PC-9 (cell line): ENCODE measurements around the gene NR1H4. TPM values are rescaled to one million over a fixed set of nuclear protein-coding genes. Genes with fewer than 3 reads are reported as not detected.

Experiments used
- BruUV-seq: library from RNA; stranded (reverse); fragments of 400-500 nt; replicated peaks from 2 replicates; lab custom pipeline; 2021; lab: Mats Ljungman, UMichigan
- CTCF ChIA-PET: fragments of 300-600 bp; sonication (Branson Sonifier 250); formaldehyde crosslinking; loops from one replicate; lab custom pipeline; 2022; ENCODE audit warnings: antibody characterized with exemption; lab: Charles Lee
- POLR2A ChIA-PET: fragments of 300-600 bp; sonication (Branson Sonifier 250); formaldehyde crosslinking; loops from one replicate; lab custom pipeline; 2022; ENCODE audit warnings: antibody characterized with exemption; ENCODE audit not compliant: unreplicated experiment; lab: Charles Lee
- DNase-seq, 2 experiments: peaks; one replicate each; pipeline versions ENCODE4 v3.0.0 to v3.0.0-alpha.2; 2015 to 2022; ENCODE audit warnings: mixed read lengths in 1 of 2
- H2AFZ ChIP-seq: fragments of 200-600 bp; sonication (generic); 2 replicates; pipeline ENCODE4 v1.8.1; 2017; ENCODE audit warnings: antibody characterized with exemption
- H3F3A ChIP-seq: fragments of 200-600 bp; sonication (generic); 2 replicates; pipeline ENCODE4 v1.8.1; 2017; ENCODE audit warnings: antibody characterized with exemption, mild to moderate bottlenecking, low read depth; ENCODE audit not compliant: insufficient read depth
- H3K27ac ChIP-seq: fragments of 200-600 bp; sonication (generic); 2 replicates; pipeline ENCODE4 v1.6.1; 2016; ENCODE audit warnings: mixed run types
- H3K27me3 ChIP-seq: fragments of 200-600 bp; sonication (generic); 2 replicates; pipeline ENCODE4 v1.6.1; 2016; ENCODE audit warnings: low read depth, mixed run types; ENCODE audit not compliant: insufficient read depth
- H3K36me3 ChIP-seq: fragments of 200-600 bp; sonication (generic); 2 replicates; pipeline ENCODE4 v1.6.1; 2016; ENCODE audit warnings: low read depth, mixed run types
- H3K4me1 ChIP-seq: fragments of 200-600 bp; sonication (generic); replicated peaks from 2 replicates; pipeline ENCODE4 v1.6.1; 2016; ENCODE audit warnings: mixed run types; ENCODE audit not compliant: insufficient read depth
- H3K4me2 ChIP-seq: fragments of 200-600 bp; sonication (generic); 2 replicates; pipeline ENCODE4 v1.6.1; 2017; ENCODE audit warnings: mixed run types
- H3K4me3 ChIP-seq: fragments of 200-600 bp; sonication (generic); 2 replicates; pipeline ENCODE4 v1.6.1; 2016; ENCODE audit warnings: mixed run types
- H3K79me2 ChIP-seq: fragments of 200-600 bp; sonication (generic); 2 replicates; pipeline ENCODE4 v1.6.1; 2017; ENCODE audit warnings: low read depth, mixed run types
- H3K9me2 ChIP-seq: fragments of 200-600 bp; sonication (generic); 2 replicates; pipeline ENCODE4 v1.8.1; 2017; ENCODE audit warnings: mild to moderate bottlenecking; ENCODE audit not compliant: insufficient read depth
- H3K9me3 ChIP-seq: fragments of 200-600 bp; sonication (generic); 2 replicates; pipeline ENCODE4 v1.8.1; 2016; ENCODE audit warnings: low read depth; ENCODE audit not compliant: insufficient read depth
- H4K20me1 ChIP-seq: fragments of 200-600 bp; sonication (generic); 2 replicates; pipeline ENCODE4 v1.8.1; 2017; ENCODE audit not compliant: insufficient read depth
- EZH2 ChIP-seq: fragments of 200-600 bp; sonication (generic); IDR thresholded peaks from 2 replicates; pipeline ENCODE4 v1.8.0; 2017; ENCODE audit warnings: antibody characterized with exemption, low read depth
- intact Hi-C: fragments of 100-400 bp; cut with micrococcal nuclease; formaldehyde crosslinking; loops from one replicate; pipeline ENCODE4 v1.10.0; 2022; ENCODE audit not compliant: unreplicated experiment
- total RNA-seq: library from RNA; stranded (reverse); gene quantifications from 2 replicates; pipeline ENCODE4 v1.2.3, GENCODE V29; 2021
- TF ChIP-seq, protein P1 (sequence below): fragments of 200-600 bp; sonication (generic); conservative IDR thresholded peaks from 2 replicates; pipeline ENCODE4 v1.6.1; 2017; ENCODE audit warnings: mixed run types, antibody characterized with exemption, mild to moderate bottlenecking, moderate library complexity

NR1H4 gene
- total RNA-seq, 1 experiment from 2014 or later, result not detected

DNA sequence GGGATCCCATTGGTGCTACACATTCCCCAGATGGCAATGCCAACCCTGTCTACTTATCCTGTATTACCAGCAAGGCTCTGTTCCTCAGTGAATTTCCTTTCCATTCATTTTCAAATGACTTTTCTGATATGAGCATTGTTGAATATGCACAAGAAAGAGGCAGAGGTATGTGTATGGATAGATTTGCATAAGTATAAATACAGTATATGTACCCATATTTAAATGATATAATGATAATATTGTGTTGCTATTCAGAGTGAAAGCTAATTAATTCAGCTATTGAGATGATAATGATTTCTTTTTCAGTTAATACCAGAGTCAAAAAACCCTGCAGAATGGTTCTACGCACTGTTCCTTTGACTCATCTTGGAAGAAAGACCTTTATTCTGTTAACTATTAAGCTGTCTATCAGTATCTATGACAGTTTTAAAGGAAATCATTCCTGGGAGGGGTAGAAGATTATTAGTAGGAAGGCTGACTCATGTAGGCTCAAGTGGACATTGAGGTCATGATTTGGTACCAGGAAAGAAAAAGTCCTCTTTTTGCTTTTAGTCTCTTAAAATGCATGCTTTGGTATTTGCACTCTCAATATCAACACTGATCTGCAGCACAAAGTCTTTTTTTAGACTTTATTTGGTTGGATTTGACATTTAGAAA, 54.9 kb downstream of the NR1H4 start:
- Histone ChIP-seq H3F3A (no peaks in the 10 kb centered on the region), H3K27me3 (peaks cover 48% of the 10 kb centered on the region), H2AFZ (no peak overlapping the region), H3K36me3 (no peaks in the 10 kb centered on the region), H3K9me2 (no peaks in the 10 kb centered on the region), H3K4me3 (no peak overlapping the region), H3K27ac (no peak overlapping the region), H3K79me2 (no peaks in the 10 kb centered on the region), H3K9me3 (no peaks in the 10 kb centered on the region), H3K4me2 (no peak overlapping the region), H4K20me1 (no peaks in the 10 kb centered on the region), H3K4me1 (no peaks in the 10 kb centered on the region)
- POLR2A ChIA-PET, result no interaction called here
- DNase-seq, result no peak
- TF ChIP-seq, protein P1, sequence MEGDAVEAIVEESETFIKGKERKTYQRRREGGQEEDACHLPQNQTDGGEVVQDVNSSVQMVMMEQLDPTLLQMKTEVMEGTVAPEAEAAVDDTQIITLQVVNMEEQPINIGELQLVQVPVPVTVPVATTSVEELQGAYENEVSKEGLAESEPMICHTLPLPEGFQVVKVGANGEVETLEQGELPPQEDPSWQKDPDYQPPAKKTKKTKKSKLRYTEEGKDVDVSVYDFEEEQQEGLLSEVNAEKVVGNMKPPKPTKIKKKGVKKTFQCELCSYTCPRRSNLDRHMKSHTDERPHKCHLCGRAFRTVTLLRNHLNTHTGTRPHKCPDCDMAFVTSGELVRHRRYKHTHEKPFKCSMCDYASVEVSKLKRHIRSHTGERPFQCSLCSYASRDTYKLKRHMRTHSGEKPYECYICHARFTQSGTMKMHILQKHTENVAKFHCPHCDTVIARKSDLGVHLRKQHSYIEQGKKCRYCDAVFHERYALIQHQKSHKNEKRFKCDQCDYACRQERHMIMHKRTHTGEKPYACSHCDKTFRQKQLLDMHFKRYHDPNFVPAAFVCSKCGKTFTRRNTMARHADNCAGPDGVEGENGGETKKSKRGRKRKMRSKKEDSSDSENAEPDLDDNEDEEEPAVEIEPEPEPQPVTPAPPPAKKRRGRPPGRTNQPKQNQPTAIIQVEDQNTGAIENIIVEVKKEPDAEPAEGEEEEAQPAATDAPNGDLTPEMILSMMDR, result no peak
- TF ChIP-seq EZH2, result no peak
- no TSS peak for BruUV-seq
- intact Hi-C loops, result no loop called here
- CTCF ChIA-PET, result no interaction called here

DNA sequence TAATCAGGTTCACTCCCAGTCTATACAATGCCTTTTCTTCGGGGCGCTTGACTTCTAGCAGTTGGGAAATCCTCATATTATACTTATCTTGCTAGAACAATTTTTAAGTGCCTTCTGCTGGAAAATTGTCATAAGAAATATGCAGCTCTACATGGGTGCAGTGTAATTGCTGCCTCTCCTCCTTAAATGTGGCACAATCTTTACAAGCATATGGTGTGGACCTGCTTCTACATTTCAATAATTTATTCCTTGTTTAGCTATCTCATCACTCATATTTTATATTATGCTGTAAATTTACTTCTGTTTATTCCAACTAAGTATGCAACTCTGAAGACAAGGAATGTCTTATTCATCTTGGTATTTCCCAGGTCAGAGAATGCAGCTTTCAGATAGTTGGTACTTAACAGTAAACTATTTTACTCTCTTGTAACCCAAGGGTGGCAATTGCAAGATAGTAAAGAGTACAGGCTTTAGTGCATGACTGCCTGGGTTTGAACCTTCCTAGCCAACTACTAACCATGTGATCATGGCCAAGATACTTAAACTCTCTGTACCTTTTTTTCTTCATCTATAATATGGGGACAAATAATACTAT, 56.2 kb downstream of the NR1H4 start:
- CTCF ChIA-PET, result no interaction called here

DNA sequence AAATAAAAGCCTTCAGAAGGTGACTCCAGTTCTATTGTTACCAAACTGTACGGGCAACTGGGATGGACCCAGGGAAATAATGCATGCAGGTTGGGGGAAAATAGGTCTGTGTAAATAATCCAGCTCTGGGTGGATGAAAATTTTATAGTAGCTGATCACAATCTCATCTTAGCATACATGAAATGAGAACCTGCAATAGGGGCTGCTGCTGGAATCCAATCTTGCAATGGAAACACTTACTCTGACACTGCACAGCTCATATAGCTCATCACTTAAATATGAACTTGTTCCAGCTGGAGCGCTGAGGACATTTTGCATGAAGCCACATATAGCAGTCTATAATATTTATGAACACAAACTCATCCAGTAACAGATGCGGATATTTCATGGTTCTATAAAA, 59.7 kb downstream of the NR1H4 start:
- no peaks in the 10 kb centered on the region for H3K79me2 ChIP-seq
- CTCF ChIA-PET, result no interaction called here
- POLR2A ChIA-PET, result no interaction called here
- no peak overlapping the region for H3K4me2 ChIP-seq
- intact Hi-C loops, result no loop called here
- DNase-seq, result no peak
- no TSS peak for BruUV-seq
- H4K20me1 ChIP-seq, result no peaks in the 10 kb centered on the region
- no peaks in the 10 kb centered on the region for H3K9me2 ChIP-seq
- H3K4me1 ChIP-seq, result no peaks in the 10 kb centered on the region
- no peaks in the 10 kb centered on the region for H3F3A ChIP-seq
- no peak for TF ChIP-seq EZH2
- TF ChIP-seq, protein P1, result no peak
- H3K9me3 ChIP-seq, result no peaks in the 10 kb centered on the region
- H3K27me3 ChIP-seq, result peaks cover 74% of the 10 kb centered on the region
- H3K4me3 ChIP-seq, result no peak overlapping the region
- H3K36me3 ChIP-seq, result no peaks in the 10 kb centered on the region
- H3K27ac ChIP-seq, result no peak overlapping the region
- H2AFZ ChIP-seq, result no peak overlapping the region

More for the DNA sequence above, 56.2 kb downstream of the NR1H4 start:
- Histone ChIP-seq H3K36me3 (no peaks in the 10 kb centered on the region), H3K4me2 (no peak overlapping the region), H3K9me2 (no peaks in the 10 kb centered on the region), H3K4me3 (no peak overlapping the region), H4K20me1 (no peaks in the 10 kb centered on the region), H3K4me1 (no peaks in the 10 kb centered on the region), H3K9me3 (no peaks in the 10 kb centered on the region), H2AFZ (no peak overlapping the region), H3F3A (no peaks in the 10 kb centered on the region), H3K79me2 (no peaks in the 10 kb centered on the region), H3K27me3 (peaks cover 58% of the 10 kb centered on the region), H3K27ac (no peak overlapping the region)
- intact Hi-C loops, result no loop called here
- POLR2A ChIA-PET, result no interaction called here
- no peak for DNase-seq
- TF ChIP-seq, protein P1, result no peak
- no peak for TF ChIP-seq EZH2
- BruUV-seq, result no TSS peak
